ENCODE results near the gene SF3A2. TPM values are rescaled to one million over a fixed set of nuclear protein-coding genes. Genes with fewer than 3 reads are reported as not detected.

Gene SF3A2
- total and polyA plus RNA-seq, 2 donors (not counting 3 experiments of a cell fraction or from before 2014, with no cell fraction given) = 21.5 to 164 TPM

DNA sequence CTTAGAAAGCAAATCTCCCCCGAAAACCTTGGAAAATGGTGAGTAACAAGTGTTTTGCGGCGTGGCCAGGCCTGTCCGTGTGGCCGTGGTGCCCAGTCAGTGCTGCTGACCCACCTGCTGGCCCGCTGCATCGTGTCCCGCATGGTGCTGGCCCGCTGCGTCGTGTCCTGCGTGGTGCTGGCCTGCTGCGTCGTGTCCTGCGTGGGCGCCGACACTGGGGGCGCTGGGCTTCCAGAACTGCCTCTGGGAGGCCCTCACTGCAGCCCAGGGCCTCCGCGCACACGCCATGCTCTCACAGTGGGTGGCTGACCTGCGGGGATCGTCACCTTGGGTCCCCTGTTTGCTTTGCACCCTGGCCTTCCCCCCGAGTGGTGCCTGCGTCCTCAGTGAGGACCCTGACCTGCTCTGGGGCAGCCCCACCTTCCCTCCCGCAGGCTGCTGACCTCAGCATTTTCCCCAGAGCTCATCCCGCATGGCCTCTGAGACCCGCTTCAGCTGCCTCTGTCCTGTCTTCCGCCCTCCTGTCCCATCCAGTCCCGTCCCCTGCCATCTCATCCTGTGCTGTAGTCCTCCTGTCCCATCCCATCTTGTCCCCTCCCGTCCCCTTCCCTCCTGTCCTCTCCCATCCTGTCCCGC, 11.1 kb upstream of the SF3A2 start:
- dilution Hi-C loops (cut with MboI; ENCODE audit: extremely low pct_ligation_motif_present, low sequenced_read_pairs) = no loop called here
- H3K79me2 ChIP-seq (ENCODE audit: control insufficient read depth, insufficient read depth, low read length) = no peaks in the 10 kb centered on the region
- H3K27ac ChIP-seq (ENCODE audit: insufficient read depth, low read depth, low read length) = no peak overlapping the region
- ChIA-PET CTCF (interaction anchor here (1.3 kb wide), 1 partner anchor 70 kb away, joined by 5 read pairs; no protein-coding TSS in a partner anchor), POLR2A (no interaction called here)
- no peaks in the 10 kb centered on the region for H3K27me3 ChIP-seq (ENCODE audit: control insufficient read depth in 2 of 2, insufficient read depth in 2 of 2, low read length in 2 of 2)
- no peak for DNase-seq (ENCODE audit: low read depth, low spot score)
- peaks cover 2 to 26% of the 10 kb centered on the region in 2 experiments for H3K36me3 ChIP-seq (ENCODE audit: control insufficient read depth in 2 of 2, extremely low read depth in 1 of 2, insufficient read depth in 2 of 2, low read length in 2 of 2)
- no peaks in the 10 kb centered on the region for H3K9me1 ChIP-seq (replicated peaks; ENCODE audit: control insufficient read depth, extremely low read depth, insufficient read depth, low read length)
- intact Hi-C loops (cut with micrococcal nuclease) = no loop called here
- H3K4me1 ChIP-seq (ENCODE audit: control insufficient read depth, extremely low read depth, insufficient read depth, low read length) = no peaks in the 10 kb centered on the region
- no peak overlapping the region for H3K4me3 ChIP-seq (replicated peaks in 1 of 3; ENCODE audit: insufficient read depth in 1 of 3, low read depth in 1 of 3, low read length in 3 of 3)
- no peak overlapping the region for H3K9ac ChIP-seq (replicated peaks; ENCODE audit: extremely low read depth, insufficient read depth, low read length)
- H2AFZ ChIP-seq (ENCODE audit: low read depth, low read length) = no peak overlapping the region
- no TSS peak for BruUV-seq (replicated peaks)
- no peak for TF ChIP-seq EZH2 (IDR thresholded peaks at IDR 0.05; ENCODE audit: borderline replicate concordance, low read depth, low read length, severe bottlenecking)
- H4K20me1 ChIP-seq (replicated peaks; ENCODE audit: control insufficient read depth, extremely low read depth, insufficient read depth, low read length) = no peaks in the 10 kb centered on the region
- no peak overlapping the region for H3K4me2 ChIP-seq (ENCODE audit: insufficient read depth, low read length)
- no peak for FAIRE-seq
- H3K9me3 ChIP-seq (replicated peaks; ENCODE audit: control insufficient read depth, insufficient read depth, low read length) = no peaks in the 10 kb centered on the region

DNA sequence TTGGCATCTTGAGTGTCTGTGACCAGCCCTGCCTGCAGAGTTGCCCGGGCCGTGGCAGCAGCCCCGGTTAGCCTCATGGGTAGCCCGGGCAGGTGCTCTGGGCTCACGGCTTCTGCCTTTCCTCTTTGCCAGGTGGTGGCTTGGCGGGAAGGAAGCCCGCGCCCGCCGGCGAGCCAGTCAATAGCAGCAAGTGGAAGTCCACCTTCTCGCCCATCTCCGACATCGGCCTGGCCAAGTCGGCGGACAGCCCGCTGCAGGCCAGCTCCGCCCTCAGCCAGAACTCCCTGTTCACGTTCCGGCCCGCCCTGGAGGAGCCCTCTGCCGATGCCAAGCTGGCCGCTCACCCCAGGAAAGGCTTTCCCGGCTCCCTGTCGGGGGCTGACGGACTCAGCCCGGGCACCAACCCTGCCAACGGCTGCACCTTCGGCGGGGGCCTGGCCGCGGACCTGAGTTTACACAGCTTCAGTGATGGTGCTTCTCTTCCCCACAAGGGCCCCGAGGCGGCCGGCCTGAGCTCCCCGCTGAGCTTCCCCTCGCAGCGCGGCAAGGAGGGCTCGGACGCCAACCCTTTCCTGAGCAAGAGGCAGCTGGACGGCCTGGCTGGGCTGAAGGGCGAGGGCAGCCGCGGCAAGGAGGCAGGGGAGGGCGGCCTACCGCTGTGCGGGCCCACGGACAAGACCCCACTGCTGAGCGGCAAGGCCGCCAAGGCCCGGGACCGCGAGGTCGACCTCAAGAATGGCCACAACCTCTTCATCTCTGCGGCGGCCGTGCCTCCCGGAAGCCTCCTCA, 10.4 kb upstream of the SF3A2 start:
- peaks cover 2 to 26% of the 10 kb centered on the region in 2 experiments for H3K36me3 ChIP-seq (ENCODE audit: control insufficient read depth in 2 of 2, extremely low read depth in 1 of 2, insufficient read depth in 2 of 2, low read length in 2 of 2)
- H3K27me3 ChIP-seq (ENCODE audit: control insufficient read depth in 2 of 2, insufficient read depth in 2 of 2, low read length in 2 of 2) = no peaks in the 10 kb centered on the region
- no peak overlapping the region for H3K4me3 ChIP-seq (replicated peaks in 1 of 3; ENCODE audit: insufficient read depth in 1 of 3, low read depth in 1 of 3, low read length in 3 of 3)
- no peak overlapping the region for H3K9ac ChIP-seq (replicated peaks; ENCODE audit: extremely low read depth, insufficient read depth, low read length)
- no peak overlapping the region for H3K4me2 ChIP-seq (ENCODE audit: insufficient read depth, low read length)
- no peak overlapping the region for H2AFZ ChIP-seq (ENCODE audit: low read depth, low read length)
- TSS peak; percentile 14 for BruUV-seq (replicated peaks)
- H3K27ac ChIP-seq (ENCODE audit: insufficient read depth, low read depth, low read length) = no peak overlapping the region
- TF ChIP-seq MYC (IDR thresholded peaks at IDR 0.05; ENCODE audit: low read depth, low read length) (no peak), FOS (IDR thresholded peaks at IDR 0.05; ENCODE audit: borderline replicate concordance, insufficient read depth, low read length) (no peak), POLR2AphosphoS5 (IDR thresholded peaks at IDR 0.05; ENCODE audit: insufficient read depth, low read depth, low read length) (no peak), JUN (IDR thresholded peaks at IDR 0.05; ENCODE audit: borderline replicate concordance, insufficient read depth, insufficient read length, low read depth) (no peak), GATA2 (IDR thresholded peaks at IDR 0.05; ENCODE audit: insufficient read depth, insufficient read length, low read depth, low read length) (no peak), POLR2A (IDR thresholded peaks at IDR 0.05; ENCODE audit: low read depth, low read length) (no peak), EZH2 (IDR thresholded peaks at IDR 0.05; ENCODE audit: borderline replicate concordance, low read depth, low read length, severe bottlenecking) (no peak)
- TF ChIP-seq, protein P1, sequence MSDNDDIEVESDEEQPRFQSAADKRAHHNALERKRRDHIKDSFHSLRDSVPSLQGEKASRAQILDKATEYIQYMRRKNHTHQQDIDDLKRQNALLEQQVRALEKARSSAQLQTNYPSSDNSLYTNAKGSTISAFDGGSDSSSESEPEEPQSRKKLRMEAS (IDR thresholded peaks at IDR 0.05; ENCODE audit: insufficient read depth, insufficient read length) = no peak
- TF ChIP-seq, protein P2, sequence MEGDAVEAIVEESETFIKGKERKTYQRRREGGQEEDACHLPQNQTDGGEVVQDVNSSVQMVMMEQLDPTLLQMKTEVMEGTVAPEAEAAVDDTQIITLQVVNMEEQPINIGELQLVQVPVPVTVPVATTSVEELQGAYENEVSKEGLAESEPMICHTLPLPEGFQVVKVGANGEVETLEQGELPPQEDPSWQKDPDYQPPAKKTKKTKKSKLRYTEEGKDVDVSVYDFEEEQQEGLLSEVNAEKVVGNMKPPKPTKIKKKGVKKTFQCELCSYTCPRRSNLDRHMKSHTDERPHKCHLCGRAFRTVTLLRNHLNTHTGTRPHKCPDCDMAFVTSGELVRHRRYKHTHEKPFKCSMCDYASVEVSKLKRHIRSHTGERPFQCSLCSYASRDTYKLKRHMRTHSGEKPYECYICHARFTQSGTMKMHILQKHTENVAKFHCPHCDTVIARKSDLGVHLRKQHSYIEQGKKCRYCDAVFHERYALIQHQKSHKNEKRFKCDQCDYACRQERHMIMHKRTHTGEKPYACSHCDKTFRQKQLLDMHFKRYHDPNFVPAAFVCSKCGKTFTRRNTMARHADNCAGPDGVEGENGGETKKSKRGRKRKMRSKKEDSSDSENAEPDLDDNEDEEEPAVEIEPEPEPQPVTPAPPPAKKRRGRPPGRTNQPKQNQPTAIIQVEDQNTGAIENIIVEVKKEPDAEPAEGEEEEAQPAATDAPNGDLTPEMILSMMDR (IDR thresholded peaks at IDR 0.05; ENCODE audit: extremely low read depth in 1 of 2, insufficient read depth in 1 of 2, low read depth in 1 of 2, low read length in 2 of 2) = no peak
- no peaks in the 10 kb centered on the region for H3K4me1 ChIP-seq (ENCODE audit: control insufficient read depth, extremely low read depth, insufficient read depth, low read length)
- no peaks in the 10 kb centered on the region for H3K79me2 ChIP-seq (ENCODE audit: control insufficient read depth, insufficient read depth, low read length)
- H3K9me1 ChIP-seq (replicated peaks; ENCODE audit: control insufficient read depth, extremely low read depth, insufficient read depth, low read length) = no peaks in the 10 kb centered on the region
- DNase-seq (ENCODE audit: low read depth, low spot score) (no peak), FAIRE-seq (no peak)
- no peaks in the 10 kb centered on the region for H4K20me1 ChIP-seq (replicated peaks; ENCODE audit: control insufficient read depth, extremely low read depth, insufficient read depth, low read length)
- H3K9me3 ChIP-seq (replicated peaks; ENCODE audit: control insufficient read depth, insufficient read depth, low read length) = no peaks in the 10 kb centered on the region
- POLR2A ChIA-PET = no interaction called here
- dilution Hi-C loops (cut with MboI; ENCODE audit: extremely low pct_ligation_motif_present, low sequenced_read_pairs) (no loop called here), intact Hi-C loops (cut with micrococcal nuclease) (no loop called here)
- CTCF ChIA-PET = no interaction called here

Measured in endothelial cell of umbilical vein (primary cell).